Osteoblast (primary cell): ENCODE measurements around the gene SORCS2. TPM values are rescaled to one million over a fixed set of nuclear protein-coding genes. Genes with fewer than 3 reads are reported as not detected.
A peak's percentile ranks its signal among the peaks of the same experiment; 100 is the strongest.

ENCODE experiments used
- DNase-seq: peaks from one replicate; pipeline ENCODE4 v3.0.0; 2011; ENCODE audit warnings: low spot score, mixed read lengths; ENCODE audit not compliant: insufficient read length; ENCODE audit errors: missing footprints
- H2AFZ ChIP-seq: 2 replicates; pipeline ENCODE4 v1.6.0; 2011; ENCODE audit warnings: mild to moderate bottlenecking, low read length
- H3K27ac ChIP-seq: 2 replicates; pipeline ENCODE4 v1.5.1; 2011; ENCODE audit warnings: mild to moderate bottlenecking, low read depth, low read length, moderate library complexity
- H3K27me3 ChIP-seq: 2 replicates; pipeline ENCODE4 v1.6.0; 2012; ENCODE audit warnings: mild to moderate bottlenecking, control low read depth, inconsistent platforms, low read length, moderate library complexity; ENCODE audit not compliant: insufficient read depth
- H3K36me3 ChIP-seq: 2 replicates; pipeline ENCODE4 v1.5.1; 2011; ENCODE audit warnings: mild to moderate bottlenecking, low read length, control low read depth, moderate library complexity; ENCODE audit not compliant: insufficient read depth
- H3K4me1 ChIP-seq: 2 replicates; pipeline ENCODE4 v1.5.1; 2011; ENCODE audit warnings: mild to moderate bottlenecking, low read length, control low read depth, moderate library complexity; ENCODE audit not compliant: insufficient read depth
- H3K4me2 ChIP-seq: 2 replicates; pipeline ENCODE4 v1.6.0; 2011; ENCODE audit warnings: mild to moderate bottlenecking, low read length; ENCODE audit not compliant: insufficient read depth
- H3K4me3 ChIP-seq: fragments of 200-600 bp; sonication (generic); 3 replicates; pipeline ENCODE4 v1.5.1; 2012; ENCODE audit warnings: mild to moderate bottlenecking, low read length, inconsistent platforms; ENCODE audit not compliant: insufficient read depth
- H3K79me2 ChIP-seq: 2 replicates; pipeline ENCODE4 v1.6.0; 2012; ENCODE audit warnings: mild to moderate bottlenecking, low read length, control low read depth, inconsistent platforms; ENCODE audit not compliant: insufficient read depth
- H3K9me3 ChIP-seq: 2 replicates; pipeline ENCODE4 v1.5.1; 2011; ENCODE audit warnings: low read depth, low read length, control low read depth
- H4K20me1 ChIP-seq: 2 replicates; pipeline ENCODE4 v1.6.0; 2012; ENCODE audit warnings: mild to moderate bottlenecking, low read length, control low read depth; ENCODE audit not compliant: insufficient read depth
- total RNA-seq: library from RNA; depleted of rRNA; stranded (reverse); fragments of >200 nt; gene quantifications from 2 replicates; pipeline ENCODE4 v1.2.3, GENCODE V29; 2012
- TF ChIP-seq, protein P1 (sequence below): IDR thresholded peaks from 2 replicates; pipeline ENCODE4 v1.5.1; 2011; ENCODE audit warnings: mild to moderate bottlenecking, low read depth, low read length, moderate library complexity; ENCODE audit errors: extremely low read depth

Gene SORCS2
- total RNA-seq, 1 donor, result 9.0 TPM

DNA sequence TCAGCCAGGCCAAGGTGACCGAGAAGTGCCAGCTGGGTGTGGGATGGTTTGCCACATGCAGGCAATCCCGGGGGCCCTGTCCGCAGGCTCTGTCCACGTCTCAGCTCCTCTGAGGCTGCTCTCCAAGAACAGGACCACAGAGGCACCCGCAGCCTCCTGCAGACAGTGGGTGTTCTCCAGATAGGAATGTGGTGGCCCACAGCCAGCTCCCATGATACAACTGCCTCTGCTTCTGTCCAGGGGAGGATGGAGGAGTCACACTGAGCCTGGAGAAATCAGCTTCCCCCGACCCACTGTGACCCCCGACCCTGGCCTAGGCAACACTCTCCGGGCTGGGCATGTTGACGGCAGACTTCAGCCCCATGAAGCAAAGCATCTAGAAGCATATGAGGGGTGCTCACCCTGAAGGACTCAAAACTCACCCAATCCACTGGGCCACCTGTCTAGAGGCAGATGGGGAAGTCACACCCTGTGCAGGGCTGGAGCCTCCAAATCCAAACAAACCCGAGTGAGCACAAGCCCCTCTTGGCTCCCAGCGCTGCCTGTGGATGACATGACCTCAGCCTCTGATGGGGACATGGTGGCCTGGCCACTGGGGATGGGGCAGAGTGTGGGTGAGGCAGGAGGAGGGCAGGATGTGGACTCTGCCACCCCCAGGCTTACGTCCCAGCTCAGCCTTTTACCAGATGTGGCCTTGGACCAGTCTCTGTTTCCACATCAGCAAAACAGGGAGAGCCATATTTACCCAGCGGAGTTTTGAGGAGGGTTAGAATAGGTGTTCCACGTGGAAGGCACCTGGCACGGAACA lies 140.1 kb downstream of the SORCS2 start:
- no peaks in the 10 kb centered on the region for H3K79me2 ChIP-seq
- H3K4me3 ChIP-seq, result no peak overlapping the region
- H3K36me3 ChIP-seq, result no peaks in the 10 kb centered on the region
- H3K27me3 ChIP-seq, result peaks cover 8% of the 10 kb centered on the region
- TF ChIP-seq, protein P1, sequence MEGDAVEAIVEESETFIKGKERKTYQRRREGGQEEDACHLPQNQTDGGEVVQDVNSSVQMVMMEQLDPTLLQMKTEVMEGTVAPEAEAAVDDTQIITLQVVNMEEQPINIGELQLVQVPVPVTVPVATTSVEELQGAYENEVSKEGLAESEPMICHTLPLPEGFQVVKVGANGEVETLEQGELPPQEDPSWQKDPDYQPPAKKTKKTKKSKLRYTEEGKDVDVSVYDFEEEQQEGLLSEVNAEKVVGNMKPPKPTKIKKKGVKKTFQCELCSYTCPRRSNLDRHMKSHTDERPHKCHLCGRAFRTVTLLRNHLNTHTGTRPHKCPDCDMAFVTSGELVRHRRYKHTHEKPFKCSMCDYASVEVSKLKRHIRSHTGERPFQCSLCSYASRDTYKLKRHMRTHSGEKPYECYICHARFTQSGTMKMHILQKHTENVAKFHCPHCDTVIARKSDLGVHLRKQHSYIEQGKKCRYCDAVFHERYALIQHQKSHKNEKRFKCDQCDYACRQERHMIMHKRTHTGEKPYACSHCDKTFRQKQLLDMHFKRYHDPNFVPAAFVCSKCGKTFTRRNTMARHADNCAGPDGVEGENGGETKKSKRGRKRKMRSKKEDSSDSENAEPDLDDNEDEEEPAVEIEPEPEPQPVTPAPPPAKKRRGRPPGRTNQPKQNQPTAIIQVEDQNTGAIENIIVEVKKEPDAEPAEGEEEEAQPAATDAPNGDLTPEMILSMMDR, result no peak
- no peak overlapping the region for H3K27ac ChIP-seq
- peaks cover 4% of the 10 kb centered on the region for H4K20me1 ChIP-seq
- H3K4me2 ChIP-seq, result no peak overlapping the region
- peaks cover 8% of the 10 kb centered on the region for H3K4me1 ChIP-seq
- no peaks in the 10 kb centered on the region for H3K9me3 ChIP-seq
- H2AFZ ChIP-seq, result no peak overlapping the region
- DNase-seq, result peak; percentile 97

DNA sequence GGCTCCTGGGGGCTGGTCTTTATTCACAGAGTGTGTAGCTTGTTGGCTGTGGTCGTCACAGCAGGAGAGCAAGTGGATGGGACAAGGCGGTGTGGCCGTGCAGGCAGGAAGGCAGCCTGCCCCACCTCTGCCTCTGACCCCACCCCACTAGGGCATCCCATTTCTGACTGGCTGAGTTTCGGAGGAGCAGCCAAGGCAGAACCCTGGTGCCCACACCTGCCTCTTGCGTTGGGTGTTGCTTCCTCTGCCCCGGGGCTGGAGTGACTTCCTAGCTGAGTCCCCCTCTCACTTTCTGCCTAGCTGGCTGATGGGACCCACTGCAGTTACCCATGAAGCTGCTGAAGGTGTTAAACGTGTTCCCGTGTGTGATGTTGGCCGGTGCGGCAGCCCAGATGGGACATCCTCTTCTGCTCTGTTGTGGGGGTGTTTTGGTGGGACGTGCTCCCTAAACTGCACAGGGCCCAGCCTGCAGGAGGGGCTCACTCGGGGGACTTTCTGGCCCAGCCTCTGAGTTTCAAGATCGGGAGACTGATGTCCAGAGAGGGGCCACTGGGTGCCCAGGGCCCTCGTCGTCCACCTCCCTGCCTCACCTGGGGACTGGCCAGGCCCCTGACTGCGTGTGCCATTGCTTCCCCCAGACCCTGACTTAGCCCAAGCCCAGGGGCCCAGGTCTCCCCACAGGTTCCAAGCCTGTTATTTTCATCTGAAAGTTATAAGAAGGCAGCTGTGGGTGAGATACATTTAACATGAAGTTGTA lies 140.9 kb downstream of the SORCS2 start:
- H3K4me2 ChIP-seq, result no peak overlapping the region
- no peak overlapping the region for H3K27ac ChIP-seq
- DNase-seq, result peak; percentile 41
- H3K79me2 ChIP-seq, result no peaks in the 10 kb centered on the region
- peaks cover 4% of the 10 kb centered on the region for H4K20me1 ChIP-seq
- TF ChIP-seq, protein P1, result no peak
- H2AFZ ChIP-seq, result no peak overlapping the region
- no peaks in the 10 kb centered on the region for H3K9me3 ChIP-seq
- H3K27me3 ChIP-seq, result peaks cover 8% of the 10 kb centered on the region
- no peaks in the 10 kb centered on the region for H3K36me3 ChIP-seq
- peaks cover 8% of the 10 kb centered on the region for H3K4me1 ChIP-seq
- H3K4me3 ChIP-seq, result no peak overlapping the region

- H3K4me1 ChIP-seq, result peaks cover 4% of the 10 kb centered on the region
- peaks cover 4% of the 10 kb centered on the region for H4K20me1 ChIP-seq
- no peak overlapping the region for H3K27ac ChIP-seq
- peak; percentile 86 for DNase-seq
- no peak overlapping the region for H2AFZ ChIP-seq
- TF ChIP-seq, protein P1, result no peak
- no peaks in the 10 kb centered on the region for H3K79me2 ChIP-seq
- no peak overlapping the region for H3K4me2 ChIP-seq
- no peak overlapping the region for H3K4me3 ChIP-seq
- H3K27me3 ChIP-seq, result peaks cover 8% of the 10 kb centered on the region
- H3K9me3 ChIP-seq, result no peaks in the 10 kb centered on the region
- H3K36me3 ChIP-seq, result no peaks in the 10 kb centered on the region
Measured at GRCh38 chr4:7333801-7334421, 141.6 kb downstream of the SORCS2 start.
